Neural cell (in vitro differentiated cells): Measurements from ENCODE around the gene EYS.

Experiments used
- EP300 ChIP-seq: fragments of 450-650 bp; conservative IDR thresholded peaks from 2 replicates; pipeline ENCODE4 v1.6.1; 2014; ENCODE audit warnings: antibody characterized with exemption, mild to moderate bottlenecking, moderate library complexity; ENCODE audit not compliant: poor library complexity, severe bottlenecking
- EZH2 ChIP-seq: fragments of 200-600, 300-800 bp; shearing (Covaris generic), sonication (generic); IDR thresholded peaks from 2 replicates; pipeline ENCODE4 v1.6.1; 2014; ENCODE audit warnings: antibody characterized with exemption, low read length, borderline replicate concordance, mild to moderate bottlenecking; ENCODE audit not compliant: insufficient read depth, poor library complexity, severe bottlenecking
- MXI1 ChIP-seq: fragments of 450-650 bp; conservative IDR thresholded peaks from 2 replicates; pipeline ENCODE4 v1.6.1; 2014; ENCODE audit warnings: antibody characterized with exemption, mild to moderate bottlenecking; ENCODE audit not compliant: poor library complexity, severe bottlenecking
- POLR2AphosphoS5 ChIP-seq: IDR thresholded peaks from 2 replicates; pipeline ENCODE4 v1.6.1; 2012
- TAF1 ChIP-seq: IDR thresholded peaks from 2 replicates; pipeline ENCODE4 v1.6.1; 2012; ENCODE audit warnings: low read depth
- TF ChIP-seq, protein P1 (sequence below): fragments of 450-650 bp; IDR thresholded peaks from 2 replicates; pipeline ENCODE4 v1.5.1; 2014; ENCODE audit warnings: antibody characterized with exemption, mild to moderate bottlenecking, moderate library complexity; ENCODE audit not compliant: poor library complexity, severe bottlenecking

DNA sequence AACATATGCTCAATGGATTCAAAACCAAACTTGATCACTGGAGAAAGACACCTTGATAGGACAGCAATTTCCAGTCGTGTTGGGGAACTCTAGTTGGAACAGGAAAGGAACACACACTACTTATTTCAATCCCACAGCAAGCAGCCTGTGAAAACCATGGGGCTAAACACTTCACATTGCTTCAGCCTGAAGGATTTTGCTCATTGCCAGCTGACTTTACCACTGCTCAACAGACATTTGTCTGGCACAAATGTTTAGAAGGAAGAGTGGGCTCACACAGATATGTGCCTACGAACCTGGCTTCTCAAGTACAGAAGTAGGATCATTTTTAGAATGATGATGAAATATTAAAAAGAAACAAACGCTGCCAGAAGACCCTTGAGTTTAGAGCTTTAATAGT is 1473.3 kb downstream of the EYS start:
- TF ChIP-seq, protein P1, sequence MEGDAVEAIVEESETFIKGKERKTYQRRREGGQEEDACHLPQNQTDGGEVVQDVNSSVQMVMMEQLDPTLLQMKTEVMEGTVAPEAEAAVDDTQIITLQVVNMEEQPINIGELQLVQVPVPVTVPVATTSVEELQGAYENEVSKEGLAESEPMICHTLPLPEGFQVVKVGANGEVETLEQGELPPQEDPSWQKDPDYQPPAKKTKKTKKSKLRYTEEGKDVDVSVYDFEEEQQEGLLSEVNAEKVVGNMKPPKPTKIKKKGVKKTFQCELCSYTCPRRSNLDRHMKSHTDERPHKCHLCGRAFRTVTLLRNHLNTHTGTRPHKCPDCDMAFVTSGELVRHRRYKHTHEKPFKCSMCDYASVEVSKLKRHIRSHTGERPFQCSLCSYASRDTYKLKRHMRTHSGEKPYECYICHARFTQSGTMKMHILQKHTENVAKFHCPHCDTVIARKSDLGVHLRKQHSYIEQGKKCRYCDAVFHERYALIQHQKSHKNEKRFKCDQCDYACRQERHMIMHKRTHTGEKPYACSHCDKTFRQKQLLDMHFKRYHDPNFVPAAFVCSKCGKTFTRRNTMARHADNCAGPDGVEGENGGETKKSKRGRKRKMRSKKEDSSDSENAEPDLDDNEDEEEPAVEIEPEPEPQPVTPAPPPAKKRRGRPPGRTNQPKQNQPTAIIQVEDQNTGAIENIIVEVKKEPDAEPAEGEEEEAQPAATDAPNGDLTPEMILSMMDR: no peak
- TF ChIP-seq MXI1: no peak
- no peak for TF ChIP-seq EP300
- no peak for TF ChIP-seq POLR2AphosphoS5
- TF ChIP-seq TAF1: no peak
- no peak for TF ChIP-seq EZH2
